Measurements from ENCODE around the gene ARSI.

The ARSI gene

DNA sequence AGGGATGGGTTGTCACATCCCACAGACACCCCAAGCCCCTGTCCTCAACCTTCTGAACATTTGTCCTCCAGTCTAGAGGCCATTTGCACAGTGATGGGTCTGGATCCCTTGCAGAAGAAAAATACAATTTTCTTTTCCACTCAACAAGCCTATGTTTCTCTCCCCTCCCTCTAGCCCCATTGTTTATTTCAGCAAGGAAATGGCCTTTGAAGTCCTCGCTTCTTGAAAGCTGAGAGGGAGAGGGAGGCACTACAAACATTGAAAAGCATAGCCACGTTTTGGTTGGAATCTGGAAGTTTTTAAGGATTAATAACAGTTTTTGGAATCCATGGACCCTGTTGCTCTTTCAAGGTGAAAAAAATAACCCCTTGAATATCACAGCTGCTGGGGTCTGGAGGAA lies 24.0 kb upstream of the ARSI start:
- no peak for DNase-seq (ENCODE audit: low read depth in 2 of 2)

DNA sequence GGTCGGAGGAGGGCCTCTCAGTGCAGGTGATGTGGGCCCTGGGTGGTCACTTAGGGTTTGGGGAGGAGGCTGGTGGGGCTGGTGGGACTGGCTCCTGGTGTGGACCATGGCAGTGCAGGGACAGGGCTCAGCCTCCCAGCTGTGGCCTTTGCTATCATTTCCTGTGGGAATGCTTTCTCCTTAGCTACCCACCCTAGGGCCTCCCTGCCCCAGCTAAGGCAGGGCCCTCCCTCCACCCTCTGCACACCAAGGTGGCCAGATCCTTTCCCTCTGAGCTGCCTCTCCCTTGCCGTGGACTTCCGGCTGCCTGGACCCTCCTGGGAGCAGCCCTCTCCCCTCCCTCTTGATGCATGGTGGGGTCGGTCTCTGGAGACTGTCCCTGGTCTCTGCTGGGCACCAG lies 22.7 kb upstream of the ARSI start:
- no peak for DNase-seq (ENCODE audit: low read depth in 2 of 2)

DNA sequence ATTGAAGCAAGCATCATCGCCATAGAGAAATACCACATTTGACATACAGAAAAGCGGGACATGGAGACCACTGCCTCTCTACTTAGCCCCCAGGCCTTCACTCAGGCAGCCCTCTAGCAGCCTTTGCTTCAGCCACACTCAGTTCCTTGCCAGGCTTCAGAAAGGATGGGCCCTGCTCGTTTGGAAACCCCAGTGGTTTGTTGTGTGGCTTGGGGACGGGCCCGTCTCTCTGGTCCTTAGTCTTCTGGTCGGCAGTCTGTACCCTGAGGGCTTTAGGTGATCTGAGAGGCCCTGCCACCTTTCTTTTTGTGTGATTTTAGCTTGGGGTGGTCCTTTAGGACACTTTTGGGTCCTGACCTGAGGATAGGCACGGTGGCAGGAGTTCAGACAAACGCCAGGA lies 21.1 kb upstream of the ARSI start:
- DNase-seq (ENCODE audit: low read depth in 2 of 2), result no peak

DNA sequence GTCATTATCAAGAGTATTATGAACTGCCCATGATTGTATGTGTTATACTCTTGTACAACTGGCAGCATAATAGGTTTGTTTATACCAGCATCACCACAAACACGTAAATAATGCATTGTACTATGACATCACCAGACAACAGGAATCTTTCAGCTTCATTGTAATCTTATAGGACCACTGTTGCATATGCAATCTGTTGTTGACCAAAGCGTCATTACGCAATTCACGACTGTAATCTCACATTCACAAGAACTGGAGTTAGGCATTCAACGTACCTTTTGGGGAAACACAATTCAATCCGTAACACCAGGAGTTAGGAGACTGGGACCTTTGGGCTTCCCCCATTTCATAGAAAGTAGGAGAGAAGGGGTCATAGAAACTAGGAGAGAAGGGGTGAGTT lies 20.4 kb upstream of the ARSI start:
- DNase-seq (ENCODE audit: low read depth in 2 of 2), result no peak

- no peak for DNase-seq (ENCODE audit: low read depth in 2 of 2)
Observed at GRCh38 chr5:150322202-150322601, 19.5 kb upstream of the ARSI start.

- DNase-seq (ENCODE audit: low read depth in 2 of 2), result no peak
Observed at GRCh38 chr5:150321784-150322183, 19.1 kb upstream of the ARSI start.

GRCh38 chr5:150321211-150321610 lies 18.5 kb upstream of the ARSI start:
- DNase-seq (ENCODE audit: low read depth in 2 of 2), result no peak

DNA sequence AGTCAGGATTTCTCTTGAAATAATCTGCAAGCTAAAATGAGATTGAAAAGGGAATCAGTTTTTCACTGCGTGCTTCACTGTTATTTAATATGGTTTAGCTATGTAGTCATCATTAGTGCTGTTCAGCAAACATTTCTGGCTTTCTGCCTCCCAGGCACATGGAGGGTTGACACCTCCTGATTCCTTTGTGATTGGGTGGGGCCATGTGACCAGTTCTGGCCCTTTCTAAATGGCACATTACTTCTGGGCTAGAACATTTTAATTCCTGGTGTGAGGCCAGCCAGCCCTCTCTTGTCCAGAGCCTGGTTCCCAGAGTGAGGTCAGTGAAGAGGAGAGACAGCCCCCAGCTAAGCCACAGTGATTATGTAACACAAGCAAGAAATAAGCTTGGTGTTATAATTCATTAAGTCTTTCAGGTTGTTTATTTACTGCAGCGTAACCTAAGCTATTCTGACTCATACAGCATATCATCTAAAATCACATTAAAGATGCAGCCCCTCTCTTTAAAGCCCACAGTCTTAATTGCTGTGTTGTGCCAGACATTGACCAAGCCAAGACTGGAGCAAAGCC lies 17.4 kb upstream of the ARSI start:
- DNase-seq (ENCODE audit: low read depth in 2 of 2), result no peak

GRCh38 chr5:150319484-150319790 lies 16.7 kb upstream of the ARSI start:
- no peak for DNase-seq (ENCODE audit: low read depth in 2 of 2)

GRCh38 chr5:150318613-150319483 lies 16.1 kb upstream of the ARSI start:
- no peak for DNase-seq (ENCODE audit: low read depth in 2 of 2)

DNA sequence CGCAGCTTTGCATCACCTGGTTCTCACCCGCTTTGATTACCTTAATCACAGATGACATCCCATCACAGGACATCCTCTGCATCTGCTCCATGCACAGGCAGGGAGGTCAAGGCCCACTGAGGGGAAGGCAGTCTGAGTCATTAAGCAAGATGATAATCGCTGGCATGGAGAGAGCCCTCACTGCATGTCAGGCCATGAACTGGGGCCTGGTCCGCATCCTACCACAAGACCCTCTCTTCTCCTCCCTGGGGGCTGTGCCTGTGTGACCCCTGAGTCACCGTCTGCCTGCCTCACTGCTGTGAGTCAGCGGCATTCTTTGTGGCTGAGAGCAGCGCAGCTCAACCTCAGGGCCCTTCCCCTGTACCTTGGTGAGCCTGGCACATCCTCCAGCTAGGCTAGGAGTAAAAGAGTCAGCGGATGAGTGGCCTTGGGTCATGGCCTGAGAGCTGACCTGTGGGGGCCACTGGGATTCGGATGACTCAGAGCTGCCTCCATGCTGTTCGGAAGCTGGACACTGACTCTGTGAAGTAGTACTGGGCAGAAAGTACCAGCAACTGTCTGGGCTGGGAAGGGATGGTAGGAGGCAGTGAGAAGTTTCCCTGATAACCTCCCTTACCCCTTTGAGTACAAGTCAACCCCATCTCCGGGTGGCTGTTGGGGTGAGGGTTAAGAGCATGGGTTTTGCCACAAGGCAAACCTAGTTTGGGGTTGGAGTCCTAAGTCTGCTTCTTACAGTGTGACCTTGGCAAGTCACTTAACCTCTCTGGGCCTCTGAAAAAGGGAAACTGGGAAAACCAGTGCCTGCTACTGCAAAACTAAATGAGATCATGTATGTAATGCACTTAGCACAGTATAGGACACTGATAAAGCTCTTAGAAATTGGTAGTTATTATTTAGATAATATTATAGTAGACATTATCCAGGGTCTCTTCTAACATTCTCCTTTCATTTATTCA lies 14.6 kb upstream of the ARSI start:
- no peak for DNase-seq (ENCODE audit: low read depth in 2 of 2)

DNA sequence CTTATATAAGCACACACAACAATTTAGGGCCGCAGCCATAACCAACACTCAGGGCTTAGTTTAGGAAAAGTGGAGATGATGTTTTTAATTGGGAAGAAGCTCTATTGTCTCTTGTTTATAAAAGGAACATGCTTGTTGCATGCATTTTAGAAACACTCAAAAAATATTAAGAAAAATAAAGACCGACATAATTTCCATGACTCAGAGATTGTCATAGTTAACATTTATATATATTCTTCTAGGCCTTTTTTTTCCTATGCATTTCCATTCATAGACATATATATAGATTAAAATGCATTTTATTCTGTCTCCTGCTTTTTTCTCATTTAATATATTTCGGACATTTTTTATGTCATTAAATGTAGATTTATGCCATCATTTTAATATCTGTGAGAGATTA lies 13.6 kb upstream of the ARSI start:
- DNase-seq (ENCODE audit: low read depth in 2 of 2), result no peak

GRCh38 chr5:150315245-150315644 lies 12.5 kb upstream of the ARSI start:
- no peak for DNase-seq (ENCODE audit: low read depth in 2 of 2)

GRCh38 chr5:150313921-150314716 lies 11.4 kb upstream of the ARSI start:
- no peak for DNase-seq (ENCODE audit: low read depth in 2 of 2)

DNA sequence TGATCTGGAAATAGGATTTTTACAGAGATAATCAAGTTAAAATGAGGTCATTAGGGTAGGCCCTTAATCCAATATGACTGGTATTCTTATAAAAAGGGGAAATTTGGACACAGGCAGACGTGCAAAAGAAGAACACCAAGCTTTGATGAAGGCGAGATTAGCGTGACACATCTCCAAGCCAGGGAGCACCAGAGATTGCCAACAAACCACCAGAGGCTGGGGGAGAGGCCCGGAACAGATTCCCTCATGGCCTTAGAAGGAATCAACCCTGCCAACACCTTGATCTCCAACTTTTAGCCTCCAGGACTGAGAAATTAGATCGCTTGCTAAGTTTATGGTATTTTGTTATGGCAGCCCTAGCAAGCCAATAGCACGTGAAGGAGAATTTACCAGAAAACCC lies 10.8 kb upstream of the ARSI start:
- no peak for DNase-seq (ENCODE audit: low read depth in 2 of 2)

DNA sequence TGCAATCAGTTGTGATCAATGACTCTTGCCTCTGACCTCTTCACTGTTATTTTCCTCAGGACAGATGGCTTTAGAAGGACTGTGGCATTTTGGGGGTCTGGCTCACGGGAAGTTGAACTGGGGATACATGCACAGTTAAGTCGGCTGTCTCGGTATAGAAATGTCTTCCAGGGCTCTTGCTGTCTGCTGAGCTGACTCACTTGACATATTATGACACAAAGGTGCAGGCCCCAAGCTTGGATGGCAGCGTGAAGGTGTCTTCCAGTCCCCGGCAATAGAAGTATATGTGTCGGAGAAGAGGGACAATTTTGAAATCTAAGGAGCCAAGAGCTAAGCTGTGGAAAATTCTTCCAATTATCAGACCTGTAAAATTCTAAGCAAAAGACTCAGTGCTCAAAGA lies 9.8 kb upstream of the ARSI start:
- no peak for DNase-seq (ENCODE audit: low read depth in 2 of 2)

DNA sequence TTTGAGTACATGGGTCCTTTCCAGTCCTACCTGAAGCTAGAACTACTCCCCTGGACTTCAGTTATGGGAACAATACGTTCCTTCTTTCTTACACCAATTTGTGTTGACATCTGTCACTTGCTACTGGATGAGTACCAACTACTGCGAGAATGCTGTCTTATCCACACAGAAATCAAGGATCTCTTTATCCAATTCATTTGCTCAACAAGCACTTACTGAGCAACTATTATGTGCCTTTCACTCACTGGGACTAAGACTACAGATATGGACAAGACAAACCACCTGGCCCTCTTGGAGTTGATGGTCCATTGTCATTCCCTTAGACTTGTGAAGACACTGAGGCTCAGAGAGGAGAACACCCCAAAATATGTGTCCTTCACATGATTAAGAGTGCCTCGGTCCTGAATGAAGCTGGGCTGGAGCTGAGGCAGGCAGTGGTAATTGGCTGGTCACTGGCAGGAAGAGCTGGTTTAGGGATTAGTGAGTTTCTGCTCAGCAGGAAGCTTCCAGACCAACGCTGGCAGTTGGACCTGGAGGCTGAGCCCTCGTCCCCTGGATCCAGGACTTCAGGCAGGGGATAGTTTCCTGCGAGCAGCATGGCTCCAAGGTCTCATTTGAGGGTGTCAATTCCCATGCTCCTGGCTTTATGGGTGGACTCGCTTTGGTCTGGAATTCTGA lies 8.4 kb upstream of the ARSI start:
- no peak for DNase-seq (ENCODE audit: low read depth in 2 of 2)

DNA sequence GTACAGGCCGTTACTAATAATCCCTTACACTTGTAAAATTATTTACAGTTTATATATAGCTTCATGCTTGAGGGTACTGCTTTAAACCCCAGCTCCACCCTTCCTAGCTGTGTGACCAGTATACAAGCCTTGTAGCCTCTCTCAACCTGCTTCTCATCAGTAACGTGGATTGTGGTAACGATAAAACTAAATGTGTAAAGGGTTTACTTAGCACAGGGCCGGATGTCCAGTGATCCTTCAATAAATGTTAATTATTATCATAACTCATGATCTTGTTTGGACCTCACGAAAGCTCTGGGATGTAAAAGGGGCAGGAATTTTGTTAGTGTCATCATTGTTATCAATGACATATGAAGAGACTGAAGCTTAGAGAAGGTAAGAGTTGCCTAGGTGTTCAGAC lies 7.5 kb upstream of the ARSI start:
- DNase-seq (ENCODE audit: low read depth in 2 of 2), result no peak

- DNase-seq (ENCODE audit: low read depth in 2 of 2), result no peak
Observed at GRCh38 chr5:150309886-150310239, 7.2 kb upstream of the ARSI start.

GRCh38 chr5:150309101-150309885 lies 6.6 kb upstream of the ARSI start:
- DNase-seq (ENCODE audit: low read depth in 2 of 2), result no peak

Measured in stimulated activated CD4-positive, alpha-beta T cell treated with anti-CD3 and anti-CD28 coated beads, Interleukin-1b, Interleukin-23, amount 100 ng/mL, for 1 hour (primary cell).